GM18870 (cell line): ENCODE measurements around the gene TFF1.
"Not testable (repeated sequence)": the region's sequence is repeated elsewhere in the genome, so short reads cannot be mapped to it uniquely, and the experiment has no call there.

Source experiments
- ATAC-seq: cut with Tn5 transposase; IDR thresholded peaks from one replicate; pipeline ENCODE4 v1.9.1; 2021; ENCODE audit warnings: moderate library complexity; ENCODE audit not compliant: unreplicated experiment

The TFF1 gene

GRCh38 chr21:42366292-42367010 is at the start of gene TFF1:
Gene TFF1 (minus strand): TSS chr21:42366535. CDS start chr21:42366495, 40 bp downstream.
- no peak for ATAC-seq

GRCh38 chr21:42414928-42415769 is 48.8 kb upstream of the TFF1 start:
- ATAC-seq, result peak; percentile 76

DNA sequence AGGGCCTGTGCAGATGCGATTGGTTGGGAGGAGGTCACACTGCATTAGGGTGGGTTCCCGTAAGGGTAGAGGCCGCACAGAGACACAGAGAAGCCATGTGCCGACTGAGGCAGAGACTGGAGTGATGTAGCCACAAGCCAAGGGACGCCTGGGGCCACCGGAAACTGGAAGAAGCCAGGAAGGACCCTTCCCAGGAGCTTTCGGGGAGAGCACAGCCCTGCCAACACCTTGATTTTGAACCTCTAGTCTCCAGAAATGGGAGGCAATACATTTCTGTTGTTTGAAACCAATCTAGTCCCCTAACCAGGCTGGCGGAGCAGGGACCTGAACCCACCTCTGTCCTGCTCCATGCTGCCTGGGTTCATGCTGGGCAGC is 48.2 kb upstream of the TFF1 start:
- ATAC-seq, result no peak

GRCh38 chr21:42414066-42414465 is 47.7 kb upstream of the TFF1 start:
- ATAC-seq, result no peak

DNA sequence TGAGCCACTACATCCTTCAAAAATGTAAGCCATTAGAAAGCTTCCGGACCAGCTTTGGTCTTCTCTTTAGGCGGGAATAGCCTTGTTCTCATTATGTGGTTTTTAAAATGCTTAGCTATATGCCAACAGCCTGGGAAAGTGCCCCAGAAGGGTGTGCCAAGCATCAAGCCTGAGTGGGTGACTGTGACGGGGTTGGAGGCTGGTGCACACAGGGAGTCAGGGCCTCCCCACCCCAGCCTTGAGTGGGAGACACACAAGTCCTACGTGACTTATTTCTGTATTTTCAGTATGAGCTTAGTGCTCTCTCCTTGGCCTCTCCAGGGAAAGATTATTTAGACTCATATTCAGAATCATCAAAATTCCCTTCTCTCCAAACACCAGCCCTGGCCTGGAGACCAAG is 47.2 kb upstream of the TFF1 start:
- ATAC-seq, result no peak

DNA sequence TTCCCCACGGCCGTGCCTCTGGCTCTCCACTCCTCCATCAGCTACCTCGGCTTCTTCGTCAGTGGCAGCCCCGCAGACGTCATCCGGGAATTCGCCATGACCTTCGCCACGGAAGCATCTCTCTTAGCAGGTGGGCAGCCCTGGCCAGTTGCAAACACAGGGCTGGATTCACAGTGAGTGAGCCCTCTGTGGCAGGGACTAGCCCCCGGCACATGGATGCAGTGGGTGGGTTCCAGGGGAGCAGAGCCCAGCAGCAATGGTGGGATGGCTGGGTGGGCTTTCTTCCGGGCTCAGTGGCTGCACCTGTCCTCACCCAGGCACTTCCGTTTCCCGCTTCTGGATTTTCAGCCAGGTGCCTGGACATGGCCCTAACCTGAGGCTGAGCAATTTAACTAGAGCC is 46.8 kb upstream of the TFF1 start:
- ATAC-seq, result no peak

GRCh38 chr21:42412636-42412933 is 46.2 kb upstream of the TFF1 start:
- ATAC-seq, result no peak

GRCh38 chr21:42411891-42412635 is 45.7 kb upstream of the TFF1 start:
- ATAC-seq, result no peak

DNA sequence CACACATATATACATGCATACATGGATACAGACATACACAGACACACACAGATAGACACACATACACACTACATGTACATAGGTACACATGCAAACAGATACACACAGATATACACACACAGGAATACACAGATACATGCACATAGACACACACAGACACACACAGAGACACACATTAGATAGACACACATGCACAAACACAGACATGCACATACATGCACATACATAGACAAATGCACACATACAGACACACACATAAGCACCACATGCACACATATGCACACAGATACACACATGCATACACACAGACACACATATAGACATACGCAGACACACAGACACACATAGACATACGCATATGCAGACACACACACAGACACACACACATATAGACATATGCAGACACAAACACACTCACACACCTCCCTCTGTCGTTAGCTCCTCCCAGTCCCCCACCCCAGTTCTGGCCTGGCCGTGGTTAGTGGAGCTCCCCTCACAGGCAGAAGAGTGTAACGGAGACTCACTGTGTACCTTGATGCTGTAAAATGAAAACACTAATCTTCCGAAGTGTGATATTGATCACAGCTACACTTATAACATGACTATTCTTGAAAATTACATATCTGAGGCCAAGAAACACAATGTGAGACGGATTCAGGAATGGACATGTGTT is 45.0 kb upstream of the TFF1 start:
- ATAC-seq, result no peak

- no peak for ATAC-seq
Observed at GRCh38 chr21:42409366-42409765, 43.0 kb upstream of the TFF1 start.

DNA sequence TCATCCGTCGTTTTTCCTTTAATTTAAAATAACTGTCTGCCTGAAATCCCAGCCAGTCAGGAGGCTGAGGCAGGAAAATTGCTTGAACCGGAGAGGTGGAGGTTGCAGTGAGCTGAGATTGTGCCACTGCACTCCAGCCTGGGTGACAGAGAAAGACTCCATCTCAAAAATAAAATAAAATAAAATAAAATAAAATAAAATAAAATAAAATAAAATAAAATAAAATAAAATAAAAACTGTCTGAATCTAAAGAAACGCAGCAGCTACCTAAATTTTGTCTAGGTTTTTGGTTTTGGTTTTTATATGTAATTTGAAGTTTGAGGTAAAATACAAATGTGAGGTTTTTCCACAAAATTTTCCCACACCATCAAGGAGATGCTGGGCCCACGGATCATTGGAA is 42.4 kb upstream of the TFF1 start:
- ATAC-seq, result not testable (repeated sequence)

DNA sequence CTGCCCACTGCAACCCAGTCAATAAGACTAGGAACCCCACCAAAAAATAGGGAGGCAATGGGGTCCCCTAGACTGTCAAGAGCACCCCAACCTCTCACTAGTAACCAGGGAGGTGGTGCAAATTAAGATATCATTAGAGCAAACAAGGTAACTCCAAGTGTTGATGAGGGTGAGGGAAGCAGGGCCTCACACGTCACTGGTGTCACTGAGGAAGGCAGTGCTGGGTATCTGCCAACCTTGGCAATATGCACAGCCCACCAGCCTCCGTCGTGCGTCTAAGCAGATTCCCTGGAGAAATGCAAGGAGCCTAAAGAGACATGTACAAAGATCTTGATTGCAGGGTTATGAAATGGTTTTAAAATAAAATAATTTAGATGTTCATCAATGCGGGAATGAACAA is 41.1 kb upstream of the TFF1 start:
- ATAC-seq, result no peak

DNA sequence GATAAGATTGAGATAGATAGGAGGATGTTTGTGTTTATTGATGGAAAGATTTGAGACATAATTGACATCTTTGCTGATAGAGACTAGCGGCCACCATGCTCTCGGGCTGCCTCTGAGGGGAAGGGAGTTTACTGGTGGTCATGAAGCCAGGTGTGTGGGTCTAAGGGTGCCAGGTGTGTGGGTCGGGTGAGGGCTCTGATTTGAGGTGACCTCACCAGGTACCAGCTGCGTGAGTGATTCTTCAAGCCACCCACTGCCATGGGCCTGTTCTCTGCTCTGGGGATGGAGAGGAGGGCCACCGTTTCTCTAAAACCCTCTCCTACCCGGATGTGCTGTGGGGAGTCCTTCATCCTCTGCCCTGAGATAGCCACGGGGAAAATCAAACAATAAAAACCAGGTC is 40.5 kb upstream of the TFF1 start:
- no peak for ATAC-seq

DNA sequence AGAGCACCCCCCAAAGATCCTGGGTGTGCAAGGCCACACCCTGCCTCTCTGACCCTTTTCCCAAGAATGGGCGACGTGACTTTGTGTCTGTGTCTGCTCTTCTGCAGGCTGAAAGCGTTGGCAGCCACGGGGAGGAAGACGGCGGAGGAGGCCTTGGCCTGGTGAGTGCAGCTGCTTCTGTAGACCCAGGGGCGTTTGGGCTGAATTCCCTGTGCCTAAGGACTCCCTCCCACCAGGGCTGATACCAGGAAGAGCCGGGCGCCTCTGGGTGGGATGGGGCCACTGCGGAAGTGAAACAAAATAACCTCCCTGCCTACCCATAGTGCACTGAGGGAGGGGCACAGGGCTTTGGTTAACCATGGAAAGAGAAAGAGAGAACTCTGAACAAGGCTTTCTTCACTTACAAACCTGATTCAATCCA is 39.9 kb upstream of the TFF1 start:
- ATAC-seq, result no peak

GRCh38 chr21:42405064-42406013 is 39.0 kb upstream of the TFF1 start:
- ATAC-seq, result no peak

DNA sequence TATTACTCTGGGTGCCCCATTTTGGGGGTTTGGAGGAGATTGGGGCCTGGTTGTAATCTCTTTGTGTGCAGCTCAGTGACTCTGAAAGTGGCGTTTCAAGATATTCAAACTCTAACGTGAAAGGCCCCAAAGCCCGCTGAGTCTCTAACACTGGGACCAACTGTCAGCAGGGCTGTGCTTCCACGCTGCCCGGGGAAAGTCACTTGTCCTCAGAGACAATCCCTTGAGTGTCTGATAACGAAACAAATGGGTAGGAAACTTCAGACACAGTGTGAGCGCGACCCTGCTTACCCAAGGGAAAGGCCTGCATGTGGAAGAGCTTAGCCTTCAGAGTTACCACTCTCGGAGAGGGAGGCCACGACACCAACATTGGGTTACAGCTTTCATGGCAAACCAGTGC is 38.2 kb upstream of the TFF1 start:
- no peak for ATAC-seq

- ATAC-seq, result no peak
Observed at GRCh38 chr21:42403611-42404231, 37.4 kb upstream of the TFF1 start, which contains the start of gene UBASH3A. Gene UBASH3A (plus strand): TSS chr21:42403902. CDS start chr21:42403946, 44 bp downstream.

GRCh38 chr21:42401820-42402251 is 35.5 kb upstream of the TFF1 start:
- ATAC-seq, result no peak

GRCh38 chr21:42401154-42401553 is 34.8 kb upstream of the TFF1 start:
- ATAC-seq, result no peak

DNA sequence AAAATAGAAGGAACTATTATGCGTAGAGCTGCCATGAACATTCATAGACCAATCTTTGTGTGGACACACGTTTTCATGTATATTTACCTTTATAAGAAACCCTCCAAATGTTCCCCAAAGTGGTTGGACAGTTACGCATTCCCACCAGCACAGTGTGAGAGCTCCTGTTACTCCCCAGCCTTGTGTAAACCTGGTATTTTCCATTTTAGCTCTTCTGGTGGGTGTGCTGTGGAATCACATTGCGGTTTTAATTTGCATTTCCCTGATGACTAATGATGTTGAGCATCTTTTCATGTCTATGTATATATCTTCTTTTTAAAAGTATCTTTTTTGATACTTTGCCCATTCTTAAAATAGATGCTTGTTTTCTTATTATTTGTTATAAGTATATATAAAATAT is 34.2 kb upstream of the TFF1 start:
- ATAC-seq, result no peak
